Tibial nerve (tissue), 4 donors: ENCODE measurements around the gene FRMD3. TPM values are rescaled to one million over a fixed set of nuclear protein-coding genes. Genes with fewer than 3 reads are reported as not detected.

Experiments used
- DNase-seq, 2 donors: peaks; one replicate each; pipeline ENCODE4 v3.0.0-alpha.2; 2019; ENCODE audit warnings: low spot score in 2 of 2
- H3K27ac ChIP-seq, 4 donors: fragments of 200-600 bp; sonication (generic) in 3 of 4; one replicate each; pipeline ENCODE4 v1.5.1; 2017 to 2019; ENCODE audit warnings: mild to moderate bottlenecking in 1 of 4
- H3K27me3 ChIP-seq, 2 donors: fragments of 200-600 bp; sonication (generic) in 1 of 2; one replicate each; pipeline versions ENCODE4 v1.5.1 to v1.6.0; 2017 to 2019
- H3K36me3 ChIP-seq, 3 donors: fragments of 200-600 bp; sonication (generic); one replicate each; pipeline ENCODE4 v1.5.1; 2018 to 2019
- H3K4me1 ChIP-seq, 4 donors: fragments of 200-600 bp; sonication (generic) in 3 of 4; one replicate each; pipeline ENCODE4 v1.5.1; 2017 to 2019
- H3K4me3 ChIP-seq, 4 donors: fragments of 200-600 bp; sonication (generic) in 3 of 4; one replicate each; pipeline ENCODE4 v1.5.1; 2017 to 2019; ENCODE audit warnings: mild to moderate bottlenecking in 1 of 4, moderate library complexity in 1 of 4
- H3K9me3 ChIP-seq, 4 donors: fragments of 200-600 bp; sonication (generic) in 3 of 4; one replicate each; pipeline ENCODE4 v1.5.1; 2017 to 2019
- EP300 ChIP-seq, 2 donors: sonication (generic); formaldehyde crosslinking; IDR thresholded peaks; one replicate each; pipeline ENCODE4 v1.6.1; 2017; ENCODE audit warnings: antibody characterized with exemption in 2 of 2, mild to moderate bottlenecking in 1 of 2
- POLR2A ChIP-seq, 2 donors: fragments of 450-650 bp; IDR thresholded peaks; one replicate each; pipeline ENCODE4 v1.6.1; 2017; ENCODE audit warnings: antibody characterized with exemption in 2 of 2, mild to moderate bottlenecking in 2 of 2, moderate library complexity in 2 of 2
- WGBS, 2 donors: methylation state at CpG; one replicate each; pipeline ENCODE4 v1.1.5; 2018; 5-methylcytosine and 5-hydroxymethylcytosine counted together
- total RNA-seq, 4 donors: library from RNA; depleted of rRNA; stranded (reverse); fragments of >200 nt; gene quantifications; one replicate each; pipeline ENCODE4 v1.1.0, GENCODE V29; 2016
- TF ChIP-seq, protein P1 (sequence below), 5 experiments: fragments of 200-600 bp in 3 of 5; fragments of 450-650 bp in 2 of 5; sonication (generic) in 3 of 5; IDR thresholded peaks; one replicate each; pipeline ENCODE4 v1.5.1; 2016 to 2019; ENCODE audit warnings: antibody characterized with exemption in 5 of 5, mild to moderate bottlenecking in 3 of 5, moderate library complexity in 2 of 5

FRMD3 gene
- total RNA-seq, 4 donors from 2014 or later: 31.2 to 44.0 (median 34.5) TPM

DNA sequence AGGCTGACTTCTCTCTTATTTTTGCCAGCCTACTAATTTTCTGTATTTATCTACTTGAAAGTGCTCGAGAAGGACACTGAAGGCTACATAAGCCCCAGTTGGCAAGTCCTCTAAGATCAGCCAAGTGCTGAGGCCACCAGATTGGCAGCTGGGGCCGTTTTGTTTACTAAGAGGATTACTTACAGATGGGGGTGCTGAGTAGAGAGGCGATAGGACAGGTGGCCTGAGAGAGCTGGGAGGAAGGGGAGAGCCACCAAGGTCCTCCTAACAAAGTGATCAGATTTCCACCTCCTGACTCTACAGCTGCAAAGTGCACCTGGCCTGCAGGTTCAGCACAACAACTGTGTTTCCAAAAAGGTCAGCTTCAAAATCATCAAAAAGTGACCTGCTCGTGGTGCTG is 32.9 kb downstream of the FRMD3 start:
- Histone ChIP-seq H3K27me3 (no peaks in the 10 kb centered on the region), H3K9me3 (no peaks in the 10 kb centered on the region), H3K27ac (no peak overlapping the region), H3K36me3 (no peaks in the 10 kb centered on the region), H3K4me3 (no peak overlapping the region), H3K4me1 (peaks cover 0 to 19% (median 0%) of the 10 kb centered on the region in 4 donors)
- 70 to 83% methylated on average over 4 of the region's 4 CpGs for WGBS, 2 donors
- no peak for TF ChIP-seq POLR2A (IDR thresholded peaks at IDR 0.05)
- TF ChIP-seq, protein P1, sequence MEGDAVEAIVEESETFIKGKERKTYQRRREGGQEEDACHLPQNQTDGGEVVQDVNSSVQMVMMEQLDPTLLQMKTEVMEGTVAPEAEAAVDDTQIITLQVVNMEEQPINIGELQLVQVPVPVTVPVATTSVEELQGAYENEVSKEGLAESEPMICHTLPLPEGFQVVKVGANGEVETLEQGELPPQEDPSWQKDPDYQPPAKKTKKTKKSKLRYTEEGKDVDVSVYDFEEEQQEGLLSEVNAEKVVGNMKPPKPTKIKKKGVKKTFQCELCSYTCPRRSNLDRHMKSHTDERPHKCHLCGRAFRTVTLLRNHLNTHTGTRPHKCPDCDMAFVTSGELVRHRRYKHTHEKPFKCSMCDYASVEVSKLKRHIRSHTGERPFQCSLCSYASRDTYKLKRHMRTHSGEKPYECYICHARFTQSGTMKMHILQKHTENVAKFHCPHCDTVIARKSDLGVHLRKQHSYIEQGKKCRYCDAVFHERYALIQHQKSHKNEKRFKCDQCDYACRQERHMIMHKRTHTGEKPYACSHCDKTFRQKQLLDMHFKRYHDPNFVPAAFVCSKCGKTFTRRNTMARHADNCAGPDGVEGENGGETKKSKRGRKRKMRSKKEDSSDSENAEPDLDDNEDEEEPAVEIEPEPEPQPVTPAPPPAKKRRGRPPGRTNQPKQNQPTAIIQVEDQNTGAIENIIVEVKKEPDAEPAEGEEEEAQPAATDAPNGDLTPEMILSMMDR (IDR thresholded peaks at IDR 0.05): no peak
- TF ChIP-seq EP300 (IDR thresholded peaks at IDR 0.05): no peak
- DNase-seq: no peak

DNA sequence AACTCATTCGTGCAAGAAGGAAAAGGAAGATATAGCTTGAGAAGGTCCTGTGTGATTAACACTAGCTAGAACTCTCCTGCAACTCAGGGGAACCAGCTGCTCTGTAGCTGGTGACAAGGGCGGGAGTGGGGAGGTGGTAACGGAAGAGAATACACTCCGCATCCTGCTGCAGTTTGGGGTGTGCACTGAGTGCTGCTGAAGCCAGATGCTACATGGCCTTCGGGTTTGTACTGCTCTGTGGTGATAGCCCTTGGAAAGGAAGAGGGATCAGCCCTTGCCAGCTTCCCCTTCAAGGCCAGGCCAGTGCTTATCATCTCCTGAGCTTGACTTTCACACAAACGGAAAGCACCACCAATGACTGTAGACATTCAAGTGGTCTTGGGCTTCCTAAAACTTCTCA is 34.3 kb downstream of the FRMD3 start:
- DNase-seq: no peak
- no peak overlapping the region for H3K27ac ChIP-seq
- peaks cover 0 to 8% (median 0%) of the 10 kb centered on the region in 4 donors for H3K4me1 ChIP-seq
- no peaks in the 10 kb centered on the region for H3K9me3 ChIP-seq
- no peaks in the 10 kb centered on the region for H3K36me3 ChIP-seq
- H3K4me3 ChIP-seq: no peak overlapping the region
- TF ChIP-seq, protein P1 (IDR thresholded peaks at IDR 0.05): no peak
- TF ChIP-seq POLR2A (IDR thresholded peaks at IDR 0.05): no peak
- no peak for TF ChIP-seq EP300 (IDR thresholded peaks at IDR 0.05)
- H3K27me3 ChIP-seq: no peaks in the 10 kb centered on the region
- WGBS, 2 donors: 82 to 95% methylated on average over 6 of the region's 6 CpGs

DNA sequence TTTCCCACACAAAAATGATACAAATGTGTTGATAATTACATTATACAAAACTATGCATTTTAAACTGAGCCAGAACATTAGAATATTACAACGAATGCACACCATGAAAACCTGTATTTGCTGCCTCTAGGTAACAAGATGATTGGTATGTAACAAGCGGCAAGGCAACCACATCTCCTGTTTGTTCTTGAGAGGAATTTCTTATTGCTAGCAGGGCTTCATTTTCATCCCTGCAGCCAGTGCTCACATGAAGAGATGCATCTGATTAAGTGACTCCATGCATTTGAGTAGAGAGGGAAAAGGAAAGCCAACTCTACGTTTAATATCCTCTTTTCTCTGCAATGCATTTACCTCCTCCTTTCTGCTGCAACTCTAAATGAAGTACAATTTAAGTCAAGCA is 36.6 kb downstream of the FRMD3 start:
- Histone ChIP-seq H3K4me3 (no peak overlapping the region), H3K36me3 (no peaks in the 10 kb centered on the region), H3K27me3 (no peaks in the 10 kb centered on the region), H3K4me1 (no peaks in the 10 kb centered on the region), H3K9me3 (no peaks in the 10 kb centered on the region), H3K27ac (no peak overlapping the region)
- DNase-seq: no peak
- TF ChIP-seq POLR2A (IDR thresholded peaks at IDR 0.05) (no peak), EP300 (IDR thresholded peaks at IDR 0.05) (no peak)
- TF ChIP-seq, protein P1 (IDR thresholded peaks at IDR 0.05): no peak
- 78 to 79% methylated on average over 3 of the region's 3 CpGs for WGBS, 2 donors

GRCh38 chr9:83497441-83497840 is 40.8 kb downstream of the FRMD3 start:
- H3K4me1 ChIP-seq: peaks cover 0 to under 1% (median 0%) of the 10 kb centered on the region in 4 donors
- H3K27ac ChIP-seq: no peak overlapping the region
- H3K4me3 ChIP-seq: no peak overlapping the region
- no peaks in the 10 kb centered on the region for H3K36me3 ChIP-seq
- no peaks in the 10 kb centered on the region for H3K27me3 ChIP-seq
- no peaks in the 10 kb centered on the region for H3K9me3 ChIP-seq
- 89 to 93% methylated on average over 3 of the region's 3 CpGs for WGBS, 2 donors
- TF ChIP-seq EP300 (IDR thresholded peaks at IDR 0.05): no peak
- TF ChIP-seq, protein P1 (IDR thresholded peaks at IDR 0.05): no peak
- no peak for TF ChIP-seq POLR2A (IDR thresholded peaks at IDR 0.05)
- no peak for DNase-seq

- Histone ChIP-seq H3K9me3 (peaks cover 0 to 6% (median 0%) of the 10 kb centered on the region in 4 donors), H3K27ac (no peak overlapping the region), H3K4me3 (no peak overlapping the region), H3K4me1 (peaks cover 0 to 5% (median 0%) of the 10 kb centered on the region in 4 donors), H3K36me3 (no peaks in the 10 kb centered on the region), H3K27me3 (no peaks in the 10 kb centered on the region)
- TF ChIP-seq POLR2A (IDR thresholded peaks at IDR 0.05): no peak
- TF ChIP-seq, protein P1 (IDR thresholded peaks at IDR 0.05): no peak
- no peak for TF ChIP-seq EP300 (IDR thresholded peaks at IDR 0.05)
- 74 to 75% methylated on average over 3 of the region's 3 CpGs for WGBS, 2 donors
- no peak for DNase-seq
These were observed 46.2 kb downstream of the FRMD3 start for GRCh38 chr9:83491995-83492394.
